KMS-11 (cell line): ENCODE data around the gene NHERF2.

Source experiments
- H2AFZ ChIP-seq: fragments of 200-600 bp; sonication (generic); 2 replicates; pipeline ENCODE4 v1.6.1; 2016; ENCODE audit warnings: antibody characterized with exemption, mixed run types, low read depth
- H3K27ac ChIP-seq: fragments of 200-600 bp; sonication (generic); 2 replicates; pipeline ENCODE4 v1.6.1; 2016; ENCODE audit warnings: mild to moderate bottlenecking, mixed run types
- H3K27me3 ChIP-seq: fragments of 200-600 bp; sonication (generic); 2 replicates; pipeline ENCODE4 v1.6.1; 2017; ENCODE audit warnings: mild to moderate bottlenecking, low read depth, mixed run types, moderate library complexity; ENCODE audit not compliant: insufficient read depth
- H3K36me3 ChIP-seq: fragments of 200-600 bp; sonication (generic); 2 replicates; pipeline ENCODE4 v1.6.1; 2017; ENCODE audit warnings: mild to moderate bottlenecking, mixed run types; ENCODE audit not compliant: insufficient read depth
- H3K4me1 ChIP-seq: fragments of 200-600 bp; sonication (generic); 2 replicates; pipeline ENCODE4 v1.6.1; 2016; ENCODE audit warnings: mild to moderate bottlenecking, low read depth, mixed run types; ENCODE audit not compliant: poor library complexity, severe bottlenecking
- H3K4me2 ChIP-seq: fragments of 200-600 bp; sonication (generic); 2 replicates; pipeline ENCODE4 v1.7.0; 2016; ENCODE audit warnings: mild to moderate bottlenecking, mixed run types
- H3K4me3 ChIP-seq: fragments of 200-600 bp; sonication (generic); IDR thresholded peaks from 2 replicates; pipeline ENCODE4 v1.6.1; 2017; ENCODE audit warnings: low read depth, low read length, mixed read lengths; ENCODE audit not compliant: insufficient read depth
- H3K79me2 ChIP-seq: fragments of 200-600 bp; sonication (generic); 2 replicates; pipeline ENCODE4 v1.6.1; 2016; ENCODE audit warnings: low read depth, mixed run types; ENCODE audit not compliant: insufficient read depth
- H3K9ac ChIP-seq: fragments of 200-600 bp; sonication (generic); 2 replicates; pipeline ENCODE4 v1.6.1; 2016; ENCODE audit warnings: mild to moderate bottlenecking, mixed run types
- H4K20me1 ChIP-seq: fragments of 200-600 bp; sonication (generic); 2 replicates; pipeline ENCODE4 v1.6.1; 2016; ENCODE audit warnings: mild to moderate bottlenecking, mixed run types; ENCODE audit not compliant: insufficient read depth
- TF ChIP-seq, protein P1 (sequence below): fragments of 200-600 bp; sonication (generic); conservative IDR thresholded peaks from 2 replicates; pipeline ENCODE4 v1.6.1; 2017; ENCODE audit warnings: low read depth, mild to moderate bottlenecking, antibody characterized with exemption, low read length, moderate library complexity, mixed read lengths

Gene NHERF2

DNA sequence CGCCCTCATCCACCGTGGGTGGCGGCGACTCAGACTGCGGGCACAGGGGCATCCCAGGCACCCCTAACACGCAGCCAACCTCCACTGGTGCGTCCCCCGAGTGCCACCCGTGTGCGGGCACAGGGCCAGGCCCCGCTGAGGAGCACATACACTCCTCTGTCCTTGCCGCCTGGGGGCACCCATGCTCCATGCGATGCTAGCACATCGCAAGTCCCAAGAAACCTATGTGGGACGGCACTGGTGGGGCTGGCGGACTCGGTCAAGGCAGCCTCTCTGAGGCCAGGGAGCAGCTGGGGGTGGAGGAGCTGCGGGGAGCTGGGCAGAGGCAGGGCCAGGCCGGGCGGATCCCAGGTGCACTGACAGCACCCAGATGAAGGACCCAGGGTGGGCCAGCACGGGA is 21.1 kb upstream of the NHERF2 start:
- Histone ChIP-seq H3K27ac (no peak overlapping the region), H3K9ac (no peak overlapping the region)

GRCh38 chr16:2006317-2006716 is 20.4 kb upstream of the NHERF2 start:
- H3K9ac ChIP-seq = no peak overlapping the region

More for the DNA sequence above, 21.1 kb upstream of the NHERF2 start:
- TF ChIP-seq, protein P1, sequence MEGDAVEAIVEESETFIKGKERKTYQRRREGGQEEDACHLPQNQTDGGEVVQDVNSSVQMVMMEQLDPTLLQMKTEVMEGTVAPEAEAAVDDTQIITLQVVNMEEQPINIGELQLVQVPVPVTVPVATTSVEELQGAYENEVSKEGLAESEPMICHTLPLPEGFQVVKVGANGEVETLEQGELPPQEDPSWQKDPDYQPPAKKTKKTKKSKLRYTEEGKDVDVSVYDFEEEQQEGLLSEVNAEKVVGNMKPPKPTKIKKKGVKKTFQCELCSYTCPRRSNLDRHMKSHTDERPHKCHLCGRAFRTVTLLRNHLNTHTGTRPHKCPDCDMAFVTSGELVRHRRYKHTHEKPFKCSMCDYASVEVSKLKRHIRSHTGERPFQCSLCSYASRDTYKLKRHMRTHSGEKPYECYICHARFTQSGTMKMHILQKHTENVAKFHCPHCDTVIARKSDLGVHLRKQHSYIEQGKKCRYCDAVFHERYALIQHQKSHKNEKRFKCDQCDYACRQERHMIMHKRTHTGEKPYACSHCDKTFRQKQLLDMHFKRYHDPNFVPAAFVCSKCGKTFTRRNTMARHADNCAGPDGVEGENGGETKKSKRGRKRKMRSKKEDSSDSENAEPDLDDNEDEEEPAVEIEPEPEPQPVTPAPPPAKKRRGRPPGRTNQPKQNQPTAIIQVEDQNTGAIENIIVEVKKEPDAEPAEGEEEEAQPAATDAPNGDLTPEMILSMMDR = no peak
- peaks cover 20% of the 10 kb centered on the region for H3K4me1 ChIP-seq
- H3K79me2 ChIP-seq = peaks cover 56% of the 10 kb centered on the region
- H3K4me3 ChIP-seq = no peak overlapping the region
- H3K36me3 ChIP-seq = no peaks in the 10 kb centered on the region
- no peak overlapping the region for H3K4me2 ChIP-seq
- H3K27me3 ChIP-seq = no peaks in the 10 kb centered on the region
- peaks cover 15% of the 10 kb centered on the region for H4K20me1 ChIP-seq
- H2AFZ ChIP-seq = no peak overlapping the region

GRCh38 chr16:2007081-2007836 is 19.4 kb upstream of the NHERF2 start:
- TF ChIP-seq, protein P1 = no peak
- no peaks in the 10 kb centered on the region for H3K27me3 ChIP-seq
- peaks cover 23% of the 10 kb centered on the region for H3K4me1 ChIP-seq
- H2AFZ ChIP-seq = no peak overlapping the region
- peak overlapping the region; percentile 96 for H3K4me2 ChIP-seq
- H3K4me3 ChIP-seq = no peak overlapping the region
- peaks cover 56% of the 10 kb centered on the region for H3K79me2 ChIP-seq
- no peaks in the 10 kb centered on the region for H3K36me3 ChIP-seq
- peak overlapping the region; percentile 61; the same call in 1 of the 2 replicates for H3K27ac ChIP-seq
- peaks cover 15% of the 10 kb centered on the region for H4K20me1 ChIP-seq
- no peak overlapping the region for H3K9ac ChIP-seq

More at GRCh38 chr16:2006317-2006716, 20.4 kb upstream of the NHERF2 start:
- TF ChIP-seq, protein P1 = no peak
- peaks cover 23% of the 10 kb centered on the region for H3K4me1 ChIP-seq
- no peak overlapping the region for H2AFZ ChIP-seq
- no peak overlapping the region for H3K27ac ChIP-seq
- H3K4me3 ChIP-seq = no peak overlapping the region
- H3K79me2 ChIP-seq = peaks cover 56% of the 10 kb centered on the region
- H4K20me1 ChIP-seq = peaks cover 15% of the 10 kb centered on the region
- H3K36me3 ChIP-seq = no peaks in the 10 kb centered on the region
- H3K4me2 ChIP-seq = no peak overlapping the region
- H3K27me3 ChIP-seq = no peaks in the 10 kb centered on the region

DNA sequence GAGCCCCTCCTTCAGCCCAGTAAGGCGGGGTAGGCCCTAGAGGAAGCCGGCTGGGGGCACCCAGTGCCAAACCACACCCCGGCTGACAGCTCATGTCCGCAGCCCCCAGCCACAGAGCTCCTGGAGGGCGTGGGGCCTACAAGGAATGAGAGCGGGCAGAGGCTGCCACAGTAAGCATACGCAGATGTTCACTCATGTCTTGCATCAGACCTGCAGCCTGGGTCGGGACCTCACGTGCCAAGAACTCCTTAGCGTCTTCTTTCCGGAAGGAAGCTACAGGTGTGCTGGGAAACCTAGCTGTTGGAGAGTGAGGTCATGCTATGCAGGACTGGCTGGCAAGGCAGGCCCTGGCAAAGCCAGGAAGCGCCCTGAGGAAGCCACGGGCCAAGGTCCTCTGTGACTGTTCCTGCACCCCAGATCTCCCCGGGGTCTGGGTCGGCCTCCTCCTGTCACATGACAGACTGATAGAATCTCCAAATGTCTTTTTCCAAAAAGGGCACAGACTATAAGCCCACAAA is 18.6 kb upstream of the NHERF2 start:
- Histone ChIP-seq H3K27ac (peak overlapping the region; percentile 61), H3K9ac (peak overlapping the region; percentile 78; the same call in 1 of the 2 replicates), H3K36me3 (no peaks in the 10 kb centered on the region), H3K27me3 (no peaks in the 10 kb centered on the region), H3K4me1 (peaks cover 23% of the 10 kb centered on the region), H2AFZ (no peak overlapping the region), H3K4me2 (peak overlapping the region; percentile 96), H3K79me2 (peaks cover 56% of the 10 kb centered on the region), H4K20me1 (peaks cover 15% of the 10 kb centered on the region), H3K4me3 (no peak overlapping the region)
- TF ChIP-seq, protein P1 = no peak
